GM21786 (cell line): ENCODE results near the gene MAOB.

Experiments
- ATAC-seq: cut with Tn5 transposase; IDR thresholded peaks from one replicate; pipeline ENCODE4 v1.9.1; 2021; ENCODE audit not compliant: unreplicated experiment

The MAOB gene

DNA sequence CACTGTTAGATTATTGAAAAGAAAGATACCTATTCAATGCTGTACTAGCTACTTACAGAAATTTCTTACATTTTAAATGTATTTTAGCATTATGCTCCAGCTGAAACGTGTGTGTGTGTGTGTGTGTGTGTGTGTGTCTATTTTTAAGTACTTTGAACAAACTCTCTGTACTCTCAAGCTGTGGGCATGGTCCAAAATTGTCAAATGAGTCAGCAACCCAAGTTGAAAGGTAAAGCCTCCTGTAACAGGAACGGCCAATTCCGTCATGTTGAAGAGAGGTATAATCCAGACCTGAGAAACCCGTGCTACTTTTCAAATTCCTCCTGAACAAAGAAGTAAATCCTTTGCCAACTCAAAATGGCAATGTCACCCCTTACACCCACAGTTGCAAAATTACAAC is 20.5 kb downstream of the MAOB start:
- ATAC-seq = no peak

DNA sequence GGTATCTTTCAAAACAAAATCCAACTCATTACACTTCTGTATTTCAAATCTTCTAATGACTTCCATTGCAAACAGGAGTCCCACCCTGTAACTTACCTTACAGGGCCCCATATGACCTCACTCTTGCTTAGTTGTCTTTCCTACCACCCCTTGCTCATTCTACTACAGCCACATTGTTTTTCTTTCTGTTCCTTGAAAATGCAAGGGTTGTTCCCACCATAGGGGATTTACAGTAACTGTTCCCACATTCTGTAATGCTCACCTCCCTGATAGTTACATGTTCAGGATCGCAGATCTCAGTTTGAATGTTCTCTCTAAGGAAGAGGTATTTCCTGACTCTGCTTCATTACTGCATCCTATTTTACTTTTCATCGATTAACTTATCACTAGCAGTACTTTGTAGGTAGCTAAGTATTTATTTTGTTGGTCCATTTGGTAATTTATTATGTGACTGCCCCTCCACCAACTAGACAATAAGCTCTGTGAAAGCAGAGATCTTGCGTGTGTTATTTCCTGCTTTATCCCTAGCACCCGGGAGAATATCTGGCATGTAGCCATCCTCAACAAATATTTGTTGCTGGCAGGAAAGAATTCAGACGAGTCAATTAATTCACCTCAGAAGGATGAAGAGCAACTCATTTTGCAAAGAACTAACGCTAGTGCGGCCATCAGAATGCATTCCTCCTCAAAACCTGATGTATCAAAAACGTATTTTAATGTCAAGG is 21.4 kb downstream of the MAOB start:
- ATAC-seq = no peak

DNA sequence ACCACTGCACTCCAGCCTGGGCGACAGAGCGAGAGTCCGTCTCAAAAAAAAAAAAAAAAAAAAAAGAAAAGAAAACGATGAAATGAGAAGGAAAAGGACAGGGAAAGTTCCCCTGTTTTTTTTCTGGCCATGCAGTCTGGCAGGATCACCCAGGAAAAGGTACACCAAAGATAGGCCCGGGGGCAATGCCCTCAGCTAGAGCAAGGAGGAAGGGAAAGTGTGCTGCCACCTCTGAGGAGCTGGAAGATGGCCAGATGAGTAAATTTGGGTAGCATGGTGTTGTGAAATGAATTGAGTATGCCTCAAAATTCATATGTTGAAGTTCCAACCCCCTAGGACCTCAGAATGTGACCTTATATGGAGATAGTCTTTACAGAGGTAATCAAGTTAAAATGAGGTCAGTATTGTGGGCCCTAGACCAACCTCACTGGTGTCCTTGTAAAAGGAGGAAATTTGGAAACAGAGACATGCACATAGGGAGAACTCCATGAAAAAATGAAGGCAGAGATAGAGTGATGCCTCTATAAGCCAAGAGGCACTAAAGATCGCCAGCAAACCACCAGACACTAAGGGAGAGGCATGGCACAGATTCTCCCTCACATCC is 28.9 kb downstream of the MAOB start:
- ATAC-seq = no peak

DNA sequence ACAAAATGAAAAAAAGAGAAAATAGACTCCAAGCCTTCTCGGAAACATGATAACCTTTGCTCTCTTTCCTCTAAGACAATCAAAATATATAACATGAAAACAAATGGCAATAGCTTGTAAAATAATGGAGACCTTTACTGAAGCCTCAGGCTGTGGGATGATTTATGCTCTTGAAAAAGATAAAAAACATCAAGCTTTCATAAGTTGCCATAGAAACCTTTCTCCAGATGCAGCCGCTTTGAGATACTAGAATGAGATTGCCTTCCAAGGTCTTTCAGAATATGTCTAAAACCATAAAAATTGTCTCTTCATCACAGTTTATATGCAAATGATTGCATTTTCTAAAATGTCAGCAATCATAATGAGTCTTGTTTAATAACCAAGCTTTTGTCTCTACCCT is 31.6 kb downstream of the MAOB start:
- no peak for ATAC-seq

DNA sequence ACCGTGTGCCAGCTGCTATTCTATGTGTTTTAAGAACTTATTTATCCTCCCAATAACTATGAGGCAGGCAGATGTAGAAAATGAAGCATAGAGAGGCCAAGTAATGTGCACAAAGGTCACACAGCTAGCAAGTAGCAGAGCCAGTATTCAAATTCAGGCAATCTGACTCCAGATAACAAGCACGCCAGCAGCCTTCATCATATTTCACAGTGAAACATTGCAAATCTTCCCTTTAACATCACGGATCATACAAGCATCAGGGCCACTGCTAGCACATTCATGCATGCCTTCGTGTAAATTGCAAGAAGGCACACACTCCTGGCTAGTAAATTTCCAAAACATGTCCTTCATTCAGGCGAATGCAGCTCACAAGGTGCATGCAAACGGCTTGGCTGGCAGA is 33.1 kb downstream of the MAOB start:
- no peak for ATAC-seq

DNA sequence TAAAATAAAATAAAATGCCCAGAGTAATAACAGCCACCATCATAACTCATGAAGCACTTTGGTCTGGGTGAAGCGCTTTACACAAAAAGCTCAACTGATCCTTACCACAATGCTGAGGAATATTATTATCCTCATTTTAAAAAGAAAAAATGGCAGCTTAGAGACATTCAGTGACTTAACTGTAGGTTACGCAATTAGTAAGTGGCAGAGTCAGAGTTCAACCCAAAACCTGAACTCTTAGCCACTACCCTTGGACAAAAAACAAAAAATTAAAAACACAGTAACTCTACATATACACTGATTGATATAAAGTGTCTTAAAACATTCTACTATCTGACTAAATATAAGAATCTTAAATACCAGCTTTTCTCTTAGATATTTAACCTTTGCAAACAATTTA is 34.9 kb downstream of the MAOB start:
- no peak for ATAC-seq

DNA sequence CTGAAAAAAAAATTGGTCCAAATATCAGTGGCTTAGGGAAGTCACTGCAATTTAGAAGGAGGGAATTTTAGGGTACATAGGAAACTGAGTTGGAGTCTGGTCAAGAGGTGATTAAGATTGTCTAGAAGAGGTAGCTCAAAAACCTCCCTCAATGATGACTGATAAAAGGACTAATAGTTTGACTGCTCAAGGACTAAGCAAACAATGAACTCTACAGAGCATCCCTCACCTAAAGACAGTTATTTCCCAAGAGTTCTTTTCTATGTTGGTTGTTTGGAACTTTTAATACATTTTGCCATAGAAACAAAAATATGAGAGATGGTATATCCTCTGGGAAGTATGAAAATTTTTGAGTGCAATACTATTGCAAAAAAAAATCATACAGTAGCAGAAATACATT is 35.7 kb downstream of the MAOB start:
- no peak for ATAC-seq

DNA sequence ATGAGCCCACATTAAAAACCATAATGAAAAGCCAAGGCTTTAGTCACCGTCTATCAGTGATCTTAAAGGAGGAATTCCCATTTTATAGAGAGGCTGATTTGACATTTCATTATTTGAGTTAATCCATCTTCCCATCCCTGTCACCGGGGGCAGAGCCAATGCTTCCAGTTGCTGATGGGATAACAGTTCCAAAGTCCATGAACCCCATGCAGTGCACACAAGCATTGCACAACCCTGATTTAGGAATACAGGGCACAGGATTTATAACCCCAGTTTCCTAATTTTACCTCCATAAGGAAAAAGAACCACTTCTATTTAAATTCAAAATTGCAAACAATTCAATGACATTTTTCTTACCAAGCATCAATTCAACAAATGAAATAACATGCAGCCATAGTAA is 36.5 kb downstream of the MAOB start:
- no peak for ATAC-seq

DNA sequence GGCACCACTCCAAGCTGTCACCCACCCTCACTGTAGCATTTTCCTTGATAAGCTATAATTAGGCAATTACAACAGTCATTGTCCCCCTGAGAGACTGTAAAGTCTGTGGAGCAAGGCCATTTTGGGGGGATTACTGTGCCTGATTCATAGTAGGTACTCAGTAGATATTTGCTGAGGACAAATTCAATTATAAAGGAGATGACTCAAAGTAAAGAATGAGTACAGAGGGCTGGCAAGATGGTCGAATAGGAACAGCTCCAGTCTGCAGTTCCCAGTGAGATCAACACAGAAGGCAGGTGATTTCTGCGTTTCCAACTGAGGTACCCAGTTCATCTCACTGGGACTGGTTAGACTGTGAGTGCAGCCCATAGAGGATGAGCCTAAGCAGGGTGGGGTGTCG is 42.0 kb downstream of the MAOB start:
- ATAC-seq = no peak

DNA sequence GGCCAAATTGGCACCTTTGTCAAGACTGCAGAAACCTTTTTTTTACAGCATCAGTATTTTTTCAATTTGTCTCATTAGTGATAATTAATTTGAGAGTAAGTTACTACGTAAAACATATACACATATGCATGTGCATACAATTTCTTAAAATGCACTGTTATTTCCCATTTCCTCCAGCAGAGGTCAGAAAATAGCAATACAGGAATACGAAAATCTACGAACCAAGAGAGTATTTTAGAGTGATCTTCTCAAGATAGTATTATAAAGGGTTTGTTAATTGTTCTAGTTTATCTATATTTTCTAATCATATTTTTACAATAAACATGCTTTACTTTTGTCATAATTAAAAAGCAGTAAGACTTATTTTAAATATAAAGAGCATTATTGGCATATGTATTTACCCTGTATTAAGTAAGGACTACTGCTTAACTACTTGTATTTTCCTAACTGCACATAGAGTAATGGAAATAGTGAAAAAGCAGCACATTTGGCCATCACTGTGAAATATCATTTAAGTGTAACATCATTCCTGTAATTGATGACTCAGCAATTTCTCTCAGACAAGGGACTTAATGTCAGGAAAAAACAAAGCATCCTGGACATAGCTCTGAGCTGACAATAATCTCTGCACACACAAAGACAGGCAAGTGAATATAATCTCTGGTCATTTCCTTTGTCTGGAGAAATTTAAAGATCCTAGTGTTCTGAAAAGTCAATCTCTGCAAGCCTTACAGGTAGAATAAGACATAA is 45.6 kb downstream of the MAOB start:
- ATAC-seq = no peak

DNA sequence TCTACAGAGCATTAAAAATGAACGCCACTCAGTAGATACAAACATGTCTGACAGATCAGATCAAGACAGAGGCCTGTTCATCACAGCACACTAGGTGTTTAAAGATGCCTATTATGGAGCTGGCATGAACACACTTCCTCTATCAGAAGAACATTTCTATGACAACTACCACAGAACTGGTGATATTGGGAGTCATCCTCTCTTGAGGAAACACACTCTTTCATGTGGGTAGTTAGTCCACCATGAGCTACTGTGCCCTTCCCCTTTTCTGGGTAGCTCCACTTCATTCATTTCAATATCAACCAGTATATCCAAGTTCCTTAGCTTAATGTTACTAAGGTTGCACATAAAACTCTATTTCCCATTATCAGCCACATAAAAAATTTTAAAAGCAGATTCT is 46.7 kb downstream of the MAOB start:
- ATAC-seq = no peak

DNA sequence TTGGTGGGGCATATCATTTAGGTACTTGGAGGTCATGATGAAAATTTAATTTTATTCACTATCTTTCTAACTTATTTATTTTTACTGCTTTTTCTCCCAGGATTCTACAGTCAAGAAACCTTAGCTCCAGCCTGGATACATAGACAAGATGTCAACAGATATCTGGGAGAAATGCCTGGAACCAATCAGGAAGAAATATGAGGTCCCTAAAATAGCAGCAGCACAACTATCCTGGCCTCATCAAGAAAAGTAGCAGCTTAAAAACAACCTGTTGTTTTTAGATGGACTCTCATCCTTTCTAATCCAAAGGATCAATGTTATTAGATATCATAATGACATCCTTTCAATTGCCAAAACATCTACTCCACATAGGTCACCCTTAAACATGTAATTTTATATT is 54.5 kb downstream of the MAOB start:
- ATAC-seq = no peak

DNA sequence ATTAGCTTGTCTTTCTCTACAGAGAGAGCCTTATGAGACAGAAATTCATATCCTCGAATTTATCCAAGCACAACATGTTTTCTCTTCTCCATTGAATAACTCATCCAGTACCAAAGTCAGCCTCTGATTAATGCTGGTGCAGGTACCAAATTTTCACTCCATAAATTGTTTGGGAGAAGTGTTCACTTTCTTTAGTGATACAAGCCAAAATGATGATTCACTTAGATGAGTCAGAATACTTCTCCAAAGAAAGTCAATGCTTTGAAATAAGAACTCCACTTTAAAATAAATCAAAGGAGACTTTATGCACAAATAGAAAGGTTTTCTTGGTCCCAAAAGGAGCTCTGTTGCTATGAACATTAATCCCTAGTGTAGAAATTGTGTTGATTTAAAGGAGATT is 60.2 kb downstream of the MAOB start:
- ATAC-seq = no peak

DNA sequence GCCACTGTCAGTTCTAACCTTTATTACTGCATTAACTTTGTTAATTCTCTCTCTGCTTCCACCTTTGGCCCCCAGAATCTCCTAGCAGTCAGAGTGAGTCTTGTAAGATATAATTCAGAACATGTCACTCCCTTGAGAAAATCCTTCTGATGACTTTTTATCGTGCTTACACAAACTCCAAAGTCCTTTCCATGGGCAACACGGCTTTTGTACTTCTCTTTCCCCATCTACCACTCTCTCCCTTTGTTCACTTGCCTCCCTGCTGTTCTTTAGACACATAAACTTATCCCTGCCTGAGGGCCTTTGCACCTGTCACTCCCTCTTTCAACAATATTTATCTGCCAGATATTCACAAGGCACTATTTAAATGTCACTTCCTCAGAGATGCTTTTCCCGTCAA is 64.8 kb downstream of the MAOB start:
- ATAC-seq = no peak

DNA sequence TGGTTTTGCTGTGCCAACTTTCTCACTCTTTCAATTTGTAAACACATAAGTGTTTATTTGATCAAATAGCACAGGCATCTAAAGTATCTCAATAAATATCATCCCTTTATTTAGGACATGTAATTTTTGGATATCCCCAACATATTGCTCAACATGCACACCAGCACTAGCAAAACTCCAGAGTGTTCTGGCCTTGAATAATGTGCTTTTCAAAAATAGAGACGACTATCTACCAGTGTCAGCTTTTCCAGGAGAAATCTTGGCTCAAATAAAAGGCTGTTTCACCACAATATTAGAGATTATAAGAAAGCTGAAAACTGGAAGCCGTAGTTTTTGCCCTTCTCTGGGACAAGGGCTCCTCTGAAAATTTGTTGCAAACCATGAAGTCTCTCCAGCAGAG is 67.0 kb downstream of the MAOB start:
- ATAC-seq = no peak

DNA sequence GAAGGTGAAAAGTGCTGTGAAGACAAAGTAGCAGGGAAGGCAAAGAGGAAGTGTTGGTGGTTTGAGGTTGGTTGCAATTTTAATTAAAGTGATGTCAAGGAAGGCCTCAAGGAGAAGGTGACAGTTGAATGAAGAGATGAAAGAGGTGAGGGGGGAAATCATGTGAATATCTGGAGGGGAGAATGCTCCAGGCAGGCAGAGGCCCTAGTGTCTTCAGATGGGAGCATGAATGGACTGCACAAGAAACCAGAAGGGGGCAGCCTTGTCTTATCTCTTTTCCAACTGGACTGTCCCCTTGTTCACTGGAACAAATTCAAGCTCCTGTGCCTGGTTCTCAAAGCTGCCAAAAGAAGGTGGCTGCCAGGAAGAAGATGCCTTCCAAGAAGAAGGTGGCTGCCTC is 68.4 kb downstream of the MAOB start:
- no peak for ATAC-seq

DNA sequence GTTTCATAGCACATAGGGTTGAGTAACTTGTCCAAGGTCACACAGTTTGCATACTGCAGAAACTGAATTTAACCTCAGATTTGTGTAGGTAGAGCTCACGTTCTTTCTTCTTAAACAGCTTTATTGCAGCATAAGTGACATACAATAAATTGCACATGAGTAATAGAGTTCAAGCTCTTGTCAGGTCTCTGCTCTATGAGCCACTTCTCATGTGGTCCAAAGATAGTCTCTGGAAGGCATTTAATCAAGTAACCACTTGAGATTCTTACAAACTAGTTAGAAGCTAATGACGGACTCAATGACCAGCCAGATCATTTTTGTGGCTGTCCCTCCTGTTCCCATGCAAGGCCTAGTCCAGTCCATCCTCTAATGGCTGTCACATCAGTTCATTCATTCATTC is 68.9 kb downstream of the MAOB start:
- no peak for ATAC-seq

DNA sequence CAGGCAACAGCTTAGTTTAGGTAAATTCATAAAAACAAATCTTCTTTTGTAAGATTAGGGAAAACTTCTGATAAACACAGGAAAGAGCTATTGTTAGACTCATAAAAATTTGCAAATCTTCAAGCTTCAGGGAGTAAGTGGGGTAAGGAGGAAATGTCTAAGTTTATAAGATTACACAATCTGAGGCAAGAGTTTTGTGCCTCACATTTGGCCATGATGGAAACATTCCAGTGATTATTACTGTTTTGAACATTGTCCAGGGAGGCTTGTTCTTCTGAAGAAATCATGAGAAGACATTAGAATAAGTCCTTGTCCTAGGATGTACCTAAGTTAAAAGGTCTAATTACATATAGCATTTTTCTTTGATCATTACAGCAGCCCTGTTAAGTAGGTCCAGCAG is 72.8 kb downstream of the MAOB start:
- ATAC-seq = no peak

DNA sequence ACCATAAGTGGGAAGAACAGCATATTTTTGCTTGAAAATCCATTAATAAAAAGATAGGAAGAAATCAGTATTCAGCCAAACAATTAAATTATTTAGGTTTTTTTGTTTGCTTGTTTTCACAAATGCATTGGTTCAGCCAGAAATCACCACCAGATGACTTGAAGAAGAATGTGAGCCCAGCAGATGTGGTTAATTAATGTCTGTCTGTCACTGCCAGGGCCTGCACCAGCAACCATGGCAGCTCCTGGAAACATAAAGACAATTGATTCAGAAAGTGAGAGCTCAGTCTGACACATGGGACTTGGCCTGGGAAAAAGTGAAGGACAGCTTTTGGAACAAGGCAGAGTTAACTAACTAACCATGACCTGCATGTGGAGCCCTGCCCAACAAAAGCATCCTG is 74.0 kb downstream of the MAOB start:
- ATAC-seq = no peak

DNA sequence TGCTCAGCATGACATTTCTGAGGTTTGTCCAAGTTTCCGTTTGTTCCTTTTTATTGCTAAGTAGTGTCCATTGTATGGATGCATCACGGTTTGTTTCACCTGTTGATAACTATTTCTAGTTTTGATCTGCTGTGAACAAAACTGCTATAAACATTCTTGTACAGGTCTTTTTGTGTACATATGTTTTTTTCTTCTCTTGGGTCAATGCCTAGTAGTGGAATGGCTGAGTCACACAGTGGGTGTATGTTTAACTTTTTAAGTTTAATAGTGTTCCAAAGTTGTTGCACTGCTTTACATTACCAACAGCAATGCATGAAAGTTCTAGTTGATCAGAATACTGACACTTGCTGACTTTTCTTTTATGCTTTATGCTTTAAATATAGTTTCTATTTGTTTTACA is 76.7 kb downstream of the MAOB start:
- ATAC-seq = no peak

DNA sequence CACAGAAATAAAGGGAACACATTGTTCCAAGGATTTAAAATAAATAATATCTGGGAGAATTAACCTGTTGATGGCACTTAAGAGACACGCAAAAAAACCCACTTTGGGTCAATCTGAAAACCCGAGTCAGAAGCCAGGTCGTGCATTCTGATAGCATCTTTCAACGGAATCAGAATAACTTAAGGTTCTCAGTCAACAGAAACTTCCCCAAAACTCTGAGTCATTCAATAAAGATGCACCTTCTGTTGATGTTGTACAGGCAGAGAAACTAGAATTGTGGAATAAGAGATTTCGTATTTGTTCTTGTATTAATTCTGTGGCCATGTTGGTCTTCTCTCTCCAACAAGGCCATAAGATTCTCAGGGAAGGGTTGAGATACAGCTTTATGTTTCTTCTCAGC is 78.2 kb downstream of the MAOB start:
- ATAC-seq = no peak

DNA sequence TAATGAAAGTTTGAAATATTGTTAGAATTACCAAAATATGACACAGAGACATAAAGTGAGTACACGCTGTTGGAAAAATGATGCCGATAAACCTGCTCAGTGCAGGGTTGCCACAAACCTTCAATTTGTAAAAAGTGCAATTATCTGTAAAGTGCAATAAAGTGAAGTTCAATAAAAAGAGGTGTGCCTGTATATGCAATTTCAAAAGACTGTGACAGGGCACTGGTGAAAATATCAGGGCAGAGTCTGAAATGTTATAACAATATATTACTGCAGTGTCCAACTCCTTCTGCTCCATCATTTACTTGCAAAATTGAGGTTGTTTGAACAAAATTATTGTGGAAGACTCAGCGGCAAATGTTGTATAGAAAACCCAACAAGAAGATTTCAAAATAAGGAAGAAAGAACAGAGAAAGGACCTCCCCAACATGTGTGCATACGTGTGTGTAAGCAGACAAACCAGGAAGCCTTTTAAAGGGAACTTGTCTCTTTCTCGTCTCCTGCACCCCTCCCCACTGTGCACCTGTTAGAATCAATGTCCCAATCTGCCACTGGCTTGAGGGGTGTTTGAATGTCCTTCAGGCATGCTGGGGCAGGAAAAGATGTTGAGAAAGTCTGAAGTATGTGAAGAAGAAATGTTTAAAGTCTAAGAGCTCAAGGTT is 96.2 kb downstream of the MAOB start:
- ATAC-seq = no peak
